Activated T-cell treated with anti-CD3 and anti-CD28 coated beads, Interleukin-2, amount 50 U/mL, for 1 hour (primary cell): ENCODE measurements around the gene DSCAM.

Experiments
- DNase-seq: peaks from one replicate; pipeline ENCODE4 v3.0.0-alpha.2; 2020

Gene DSCAM

GRCh38 chr21:40021558-40022351 lies 825.2 kb downstream of the DSCAM start:
- DNase-seq, result no peak

- DNase-seq, result no peak
Observed at GRCh38 chr21:40020651-40021050, 826.3 kb downstream of the DSCAM start.

DNA sequence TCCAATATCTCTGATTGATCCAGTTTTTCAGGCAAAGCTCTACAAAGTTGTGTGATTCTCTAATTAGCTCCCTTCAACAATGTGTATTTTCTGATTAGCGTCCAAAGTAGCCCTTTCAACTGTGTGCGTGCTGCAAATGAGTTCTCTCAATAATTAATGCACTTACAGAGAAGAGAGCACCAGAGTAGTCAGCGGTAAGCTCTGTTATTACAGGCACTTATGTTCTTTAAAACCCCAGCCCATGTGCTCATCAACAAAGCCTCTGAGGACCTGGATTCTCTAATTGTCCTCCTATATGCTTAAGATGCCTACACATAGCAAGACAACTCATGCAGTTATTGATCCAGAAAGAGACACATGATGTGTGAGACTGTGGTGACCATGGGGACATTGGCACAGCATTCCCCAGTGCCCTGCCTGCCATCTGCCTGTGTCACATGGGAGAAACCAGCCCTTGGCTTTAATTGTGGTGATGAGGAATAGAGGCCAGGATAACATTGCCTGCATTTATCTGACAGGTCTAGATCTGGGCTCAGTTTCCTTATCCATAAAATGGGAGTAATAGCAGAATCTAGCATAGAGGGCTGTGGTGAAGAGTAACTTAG lies 828.0 kb downstream of the DSCAM start:
- no peak for DNase-seq

DNA sequence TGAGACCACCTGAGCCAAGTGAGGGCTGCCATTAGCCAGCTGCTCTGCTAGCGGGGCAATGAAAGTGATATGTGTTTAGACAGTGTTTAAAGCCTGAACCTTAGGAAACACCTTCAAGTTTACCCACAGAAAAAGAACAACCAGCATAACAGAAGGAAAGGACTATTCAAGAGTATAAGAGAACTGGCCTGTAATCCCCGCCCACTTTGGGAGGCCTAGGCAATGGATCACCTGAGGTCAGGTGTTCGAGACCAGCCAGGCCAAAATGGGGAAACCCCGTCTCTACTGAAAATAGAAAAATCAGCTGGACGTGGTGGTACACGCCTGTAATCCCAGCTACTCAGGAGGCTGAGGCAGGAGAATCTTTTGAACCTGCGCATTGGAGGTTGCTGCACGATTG lies 830.3 kb downstream of the DSCAM start:
- DNase-seq, result no peak

DNA sequence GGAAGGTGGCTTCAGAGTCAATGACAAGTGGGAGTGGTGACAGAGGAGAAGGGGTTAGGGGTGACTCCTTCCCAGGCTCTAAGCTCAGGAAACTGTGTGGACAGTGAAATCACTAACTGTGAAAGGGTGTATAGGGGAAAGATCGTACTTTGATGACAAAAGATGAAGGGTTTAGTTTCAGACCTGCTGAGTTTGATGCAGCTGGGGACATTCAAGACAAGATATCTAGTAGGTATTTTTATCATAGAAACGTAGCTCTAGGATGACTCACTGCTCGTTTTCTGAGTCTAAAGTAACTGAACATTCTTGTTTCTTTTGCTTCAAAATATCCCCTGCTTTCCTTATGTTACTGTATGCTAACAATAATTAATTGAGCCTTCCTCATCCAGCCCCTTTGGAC lies 830.7 kb downstream of the DSCAM start:
- no peak for DNase-seq

DNA sequence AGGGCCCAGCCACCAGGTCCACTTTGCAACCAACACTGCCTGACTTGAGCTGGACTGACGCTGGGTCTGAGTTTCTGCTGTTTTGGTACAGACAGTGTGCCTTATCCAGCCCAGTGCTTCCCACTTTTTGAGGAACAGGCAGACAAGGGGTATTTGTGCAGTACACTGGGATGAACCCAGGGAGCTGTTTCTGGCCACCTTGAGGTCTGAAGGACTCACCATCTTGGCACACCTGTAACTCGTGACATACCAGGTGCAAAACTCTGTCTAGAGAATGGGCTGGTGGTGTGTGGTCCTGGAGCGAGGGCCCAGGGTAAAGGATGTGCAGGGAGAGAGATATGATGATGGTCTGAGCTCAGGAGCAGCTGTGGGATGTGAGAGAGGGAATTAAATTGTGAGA lies 831.1 kb downstream of the DSCAM start:
- DNase-seq, result no peak

GRCh38 chr21:40014394-40014793 lies 832.6 kb downstream of the DSCAM start:
- no peak for DNase-seq

DNA sequence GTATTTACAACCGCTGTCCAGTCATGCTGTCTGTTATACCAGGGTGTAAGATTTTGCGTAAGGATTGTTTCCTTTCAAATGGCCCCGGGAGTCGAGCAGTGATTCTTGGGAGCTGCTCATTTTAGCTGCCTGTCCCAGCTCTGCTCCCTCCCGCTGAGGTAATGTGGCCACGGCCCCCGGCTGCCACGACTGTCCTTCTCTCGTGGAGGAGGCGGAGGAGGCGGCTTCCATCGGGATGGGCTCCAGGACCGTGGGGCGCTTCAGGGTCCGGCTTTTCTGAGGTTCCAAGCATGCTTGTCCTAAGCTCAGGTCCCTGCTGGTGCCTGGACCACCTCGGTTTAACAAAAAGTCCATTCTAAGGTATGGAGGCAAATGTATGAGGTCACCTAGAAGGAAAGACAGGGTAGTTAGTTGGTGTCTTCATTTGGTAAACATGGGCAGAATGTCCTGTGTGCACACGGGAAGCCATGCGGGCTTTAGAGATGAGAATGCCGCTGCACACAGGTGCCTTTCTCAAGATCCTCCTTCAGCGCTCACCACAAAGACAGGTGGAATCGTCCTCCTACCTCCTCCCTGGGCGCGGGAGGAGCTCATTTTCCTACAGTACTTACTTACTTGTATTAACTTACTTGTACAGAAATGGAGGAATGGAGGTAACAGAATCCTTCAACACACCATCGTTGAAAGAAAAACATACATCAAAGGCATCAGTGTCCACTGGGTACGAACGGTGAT lies 833.8 kb downstream of the DSCAM start:
- DNase-seq, result no peak

GRCh38 chr21:40011371-40011770 lies 835.6 kb downstream of the DSCAM start:
- DNase-seq, result no peak

- no peak for DNase-seq
Observed at GRCh38 chr21:40002978-40003377, 844.0 kb downstream of the DSCAM start.

- no peak for DNase-seq
Observed at GRCh38 chr21:39984286-39984991, 862.5 kb downstream of the DSCAM start.

DNA sequence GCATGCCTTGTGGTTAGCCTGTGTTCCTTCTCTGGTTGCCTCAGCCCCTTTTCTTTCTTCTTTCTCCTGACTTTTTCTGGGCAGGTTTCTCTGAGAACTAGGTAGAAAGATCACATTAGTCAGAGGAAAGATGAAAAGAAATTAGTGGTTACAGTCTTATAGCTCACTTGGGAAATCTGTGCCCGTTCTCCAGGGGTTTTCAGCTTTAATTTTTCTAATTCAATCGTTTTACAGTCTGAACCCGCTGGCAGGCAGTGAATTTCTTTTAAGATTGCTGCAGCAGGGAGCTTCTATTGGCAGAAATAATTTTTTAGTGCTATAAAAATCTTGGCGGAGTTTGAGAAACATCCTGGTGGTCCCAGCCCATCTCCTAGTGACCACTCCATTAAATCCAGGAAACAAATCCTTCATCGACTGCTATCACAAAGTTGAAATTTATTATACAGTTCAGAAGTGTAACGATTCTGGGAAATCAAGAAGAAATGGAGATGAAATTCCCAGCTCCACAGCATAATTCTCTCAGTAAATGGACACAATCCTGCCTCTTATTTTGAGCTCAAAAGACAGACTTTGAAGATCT lies 866.6 kb downstream of the DSCAM start:
- DNase-seq, result no peak

- no peak for DNase-seq
Observed at GRCh38 chr21:39979321-39979720, 867.6 kb downstream of the DSCAM start.

GRCh38 chr21:39976800-39977199 lies 870.2 kb downstream of the DSCAM start:
- DNase-seq, result no peak

DNA sequence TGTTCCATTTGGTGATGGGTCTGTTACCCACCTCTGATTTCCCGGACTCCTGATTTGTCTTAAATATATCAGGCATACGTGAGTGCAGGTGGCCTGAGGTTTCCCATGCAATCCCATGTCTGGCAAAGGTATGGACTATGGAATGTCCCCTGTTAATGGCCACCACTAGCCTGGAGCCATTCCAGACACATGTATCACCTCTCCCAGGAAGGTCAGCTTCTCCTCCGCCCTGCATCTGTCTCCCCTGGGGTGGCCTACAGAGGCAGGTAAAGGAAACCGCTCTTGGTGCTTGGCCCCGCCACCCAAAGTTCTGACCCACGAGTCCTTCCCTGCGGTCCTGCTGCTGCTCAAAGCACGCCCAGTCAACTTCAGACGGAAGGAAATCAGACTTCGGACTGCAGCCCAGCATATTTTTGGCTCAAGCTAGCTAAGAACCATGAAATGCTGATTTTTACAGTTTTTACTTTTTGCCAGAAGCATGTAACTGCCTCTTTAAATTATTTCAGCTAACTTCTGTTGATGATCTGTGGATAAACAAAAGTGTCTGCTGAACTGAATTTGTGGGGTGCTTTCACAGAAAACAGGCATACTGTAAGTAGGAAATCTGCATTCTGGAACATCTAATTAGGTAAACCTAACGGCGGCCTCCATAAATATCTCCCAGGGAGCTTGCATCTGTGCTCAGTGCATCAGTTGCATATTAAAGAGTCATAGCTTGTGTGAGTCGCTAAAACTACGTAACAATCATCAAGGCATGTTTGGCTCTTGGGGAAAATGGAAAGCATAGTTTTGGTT lies 873.8 kb downstream of the DSCAM start:
- DNase-seq, result no peak

- no peak for DNase-seq
Observed at GRCh38 chr21:39972471-39972870, 874.5 kb downstream of the DSCAM start.

- DNase-seq, result no peak
Observed at GRCh38 chr21:39971956-39972355, 875.0 kb downstream of the DSCAM start.

DNA sequence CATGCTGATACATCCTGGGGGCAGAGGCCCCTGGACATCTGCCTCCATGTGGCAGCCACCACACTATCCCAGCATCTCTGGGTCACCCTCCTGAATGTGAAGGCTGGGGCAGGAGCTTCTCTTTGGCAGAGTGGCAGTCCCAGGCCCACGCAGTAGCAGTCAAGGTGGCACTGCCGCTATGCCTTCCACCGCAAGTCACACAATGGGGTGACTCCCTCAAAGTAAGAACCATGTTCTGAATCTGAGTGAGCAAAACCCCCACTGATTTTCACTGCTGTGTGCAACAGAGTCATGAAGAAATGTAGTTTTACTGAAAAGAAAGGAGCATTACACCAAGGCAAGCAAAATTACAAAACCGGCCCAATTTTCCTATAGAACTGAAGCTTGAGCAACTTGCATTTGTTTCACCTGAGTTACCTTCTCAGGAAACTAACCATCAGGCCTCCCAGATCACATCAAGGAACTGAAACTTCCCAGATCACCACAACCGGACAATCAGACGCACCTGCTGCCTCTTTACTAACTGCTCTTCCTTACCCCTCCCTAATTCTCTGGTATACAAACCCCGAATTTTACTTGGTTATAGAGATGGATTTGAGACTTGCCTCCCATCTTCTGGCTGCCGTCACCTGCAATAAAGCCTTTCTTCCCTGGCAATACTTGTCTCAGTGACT lies 877.1 kb downstream of the DSCAM start:
- no peak for DNase-seq

DNA sequence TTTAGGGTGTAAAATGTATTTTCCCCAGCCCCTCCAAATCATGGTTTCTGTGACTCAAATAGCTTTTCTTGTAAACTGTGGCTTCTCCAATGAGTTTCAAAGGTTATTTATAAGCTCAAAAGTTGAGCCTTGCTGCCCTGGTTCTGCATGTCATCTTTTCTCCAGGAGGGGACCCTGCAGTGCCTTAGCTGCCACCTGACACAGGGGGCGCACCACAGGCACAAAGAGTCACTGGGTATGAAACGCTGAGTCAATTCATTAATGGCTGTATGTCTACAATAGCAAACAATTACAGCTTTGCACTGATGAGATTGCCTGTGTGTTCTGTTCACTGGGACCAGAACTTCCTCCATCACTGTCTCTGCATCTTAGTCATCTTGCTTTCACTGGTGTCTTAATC lies 878.9 kb downstream of the DSCAM start:
- DNase-seq, result no peak

- DNase-seq, result no peak
Observed at GRCh38 chr21:39966786-39967185, 880.2 kb downstream of the DSCAM start.

DNA sequence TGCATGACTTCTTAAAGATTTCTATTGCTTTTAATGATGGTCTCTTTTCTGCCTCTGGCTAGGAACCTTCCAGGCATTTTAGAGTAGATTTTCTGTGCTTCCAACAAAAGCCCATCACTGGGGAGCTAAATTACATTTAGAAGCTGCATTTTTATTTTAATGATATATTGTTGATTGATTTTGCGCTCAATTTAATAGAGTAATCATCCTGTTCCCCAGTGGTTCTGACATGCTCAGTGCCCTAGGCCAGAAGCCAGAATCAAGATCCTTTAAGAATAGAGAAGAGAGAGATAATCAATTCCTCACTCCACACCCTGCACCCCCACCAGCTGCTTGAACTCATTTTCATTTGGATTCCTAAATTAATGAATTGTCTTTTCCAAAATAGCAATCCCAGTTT lies 881.9 kb downstream of the DSCAM start:
- DNase-seq, result no peak

DNA sequence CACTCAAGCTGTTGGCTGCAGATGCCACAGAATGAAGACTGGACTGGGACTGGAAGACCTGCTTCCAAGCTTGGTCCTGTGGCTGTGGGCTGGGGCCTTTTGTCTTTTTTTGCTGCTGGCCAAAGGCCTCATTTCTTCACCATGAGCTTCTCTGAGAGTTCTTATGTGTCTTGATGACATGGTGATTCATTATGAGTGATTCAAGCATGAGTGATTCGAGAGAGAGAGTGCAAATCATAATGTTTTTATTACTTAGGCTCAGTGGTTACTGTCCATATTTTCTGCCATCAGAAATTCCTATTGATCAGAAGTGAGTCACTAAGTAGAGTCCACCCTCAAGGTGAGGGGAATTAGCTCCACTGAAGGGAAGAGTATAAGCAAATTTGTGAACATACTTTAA lies 885.7 kb downstream of the DSCAM start:
- no peak for DNase-seq
